Measurements from ENCODE around the gene EDEM3. TPM values are rescaled to one million over a fixed set of nuclear protein-coding genes. Genes with fewer than 3 reads are reported as not detected.

Gene EDEM3
- total RNA-seq, 2 experiments from 2014 or later = 12.5 to 14.5 TPM

DNA sequence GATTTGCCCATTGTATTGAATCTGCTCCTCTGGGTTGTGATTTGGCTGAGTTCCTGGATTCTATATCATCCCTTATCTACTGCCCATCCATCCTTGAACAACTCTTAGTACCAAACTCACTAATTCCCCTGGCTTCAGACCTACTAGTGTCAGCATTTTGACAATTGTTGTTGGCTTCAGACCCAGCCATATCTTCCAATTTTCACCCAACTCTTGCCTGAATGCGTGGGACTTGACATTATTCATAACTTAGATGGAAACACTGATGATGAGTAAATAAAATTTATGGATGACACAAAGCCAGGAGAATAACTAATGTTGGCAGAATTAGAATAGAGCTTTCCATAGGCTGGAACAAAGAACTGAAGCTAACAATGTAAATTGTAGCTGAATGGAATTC lies 27.3 kb upstream of the EDEM3 start:
- no peaks in the 10 kb centered on the region for H3K27me3 Mint-ChIP-seq
- intact Hi-C loops (cut with micrococcal nuclease) = no loop called here
- no peak for DNase-seq
- ChIA-PET CTCF (interaction anchor here (1.1 kb wide), 1 partner anchor 45 kb away, joined by 3 read pairs; no protein-coding TSS in a partner anchor), POLR2A (no interaction called here)
- H3K9me3 Mint-ChIP-seq = peaks cover 23% of the 10 kb centered on the region
- H3K4me1 Mint-ChIP-seq (ENCODE audit: low read depth) = peaks cover 2% of the 10 kb centered on the region
- no peak for ATAC-seq
- H3K36me3 Mint-ChIP-seq (ENCODE audit: low read depth) = peaks cover 4% of the 10 kb centered on the region
- no peak overlapping the region for H3K27ac Mint-ChIP-seq
- no peak overlapping the region for H3K4me3 Mint-ChIP-seq
- TF ChIP-seq, protein P1, sequence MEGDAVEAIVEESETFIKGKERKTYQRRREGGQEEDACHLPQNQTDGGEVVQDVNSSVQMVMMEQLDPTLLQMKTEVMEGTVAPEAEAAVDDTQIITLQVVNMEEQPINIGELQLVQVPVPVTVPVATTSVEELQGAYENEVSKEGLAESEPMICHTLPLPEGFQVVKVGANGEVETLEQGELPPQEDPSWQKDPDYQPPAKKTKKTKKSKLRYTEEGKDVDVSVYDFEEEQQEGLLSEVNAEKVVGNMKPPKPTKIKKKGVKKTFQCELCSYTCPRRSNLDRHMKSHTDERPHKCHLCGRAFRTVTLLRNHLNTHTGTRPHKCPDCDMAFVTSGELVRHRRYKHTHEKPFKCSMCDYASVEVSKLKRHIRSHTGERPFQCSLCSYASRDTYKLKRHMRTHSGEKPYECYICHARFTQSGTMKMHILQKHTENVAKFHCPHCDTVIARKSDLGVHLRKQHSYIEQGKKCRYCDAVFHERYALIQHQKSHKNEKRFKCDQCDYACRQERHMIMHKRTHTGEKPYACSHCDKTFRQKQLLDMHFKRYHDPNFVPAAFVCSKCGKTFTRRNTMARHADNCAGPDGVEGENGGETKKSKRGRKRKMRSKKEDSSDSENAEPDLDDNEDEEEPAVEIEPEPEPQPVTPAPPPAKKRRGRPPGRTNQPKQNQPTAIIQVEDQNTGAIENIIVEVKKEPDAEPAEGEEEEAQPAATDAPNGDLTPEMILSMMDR (IDR thresholded peaks at IDR 0.05) = no peak

DNA sequence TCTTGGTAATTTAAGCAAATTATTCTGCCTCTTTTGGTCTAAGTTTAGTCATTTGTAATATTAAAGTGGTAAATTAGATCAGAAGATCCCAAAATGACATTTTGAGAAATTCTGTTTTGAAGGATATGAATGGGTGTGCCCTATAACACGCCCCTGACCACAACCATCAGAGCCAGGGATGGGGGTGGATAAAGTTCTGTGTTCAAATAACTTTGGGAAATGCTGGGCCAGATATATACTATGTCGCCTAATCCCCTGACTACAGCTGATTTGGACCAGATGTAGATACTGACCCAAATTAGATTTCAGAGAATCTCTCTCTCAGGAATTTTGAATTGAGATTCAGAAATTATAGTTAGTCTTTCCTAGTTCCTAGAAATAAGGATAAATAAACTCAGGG lies 21.2 kb upstream of the EDEM3 start:
- ChIA-PET CTCF (interaction anchor here (1.0 kb wide), 2 partner anchors 29 to 31 kb away, joined by 3 read pairs; no protein-coding TSS in a partner anchor), POLR2A (no interaction called here)
- Mint-ChIP-seq H3K27ac (no peak overlapping the region), H3K4me3 (no peak overlapping the region), H3K36me3 (ENCODE audit: low read depth) (no peaks in the 10 kb centered on the region), H3K27me3 (no peaks in the 10 kb centered on the region), H3K4me1 (ENCODE audit: low read depth) (peaks cover 2% of the 10 kb centered on the region), H3K9me3 (no peaks in the 10 kb centered on the region)
- TF ChIP-seq, protein P1 (IDR thresholded peaks at IDR 0.05) = no peak
- no peak for DNase-seq
- no peak for ATAC-seq
- intact Hi-C loops (cut with micrococcal nuclease) = no loop called here

DNA sequence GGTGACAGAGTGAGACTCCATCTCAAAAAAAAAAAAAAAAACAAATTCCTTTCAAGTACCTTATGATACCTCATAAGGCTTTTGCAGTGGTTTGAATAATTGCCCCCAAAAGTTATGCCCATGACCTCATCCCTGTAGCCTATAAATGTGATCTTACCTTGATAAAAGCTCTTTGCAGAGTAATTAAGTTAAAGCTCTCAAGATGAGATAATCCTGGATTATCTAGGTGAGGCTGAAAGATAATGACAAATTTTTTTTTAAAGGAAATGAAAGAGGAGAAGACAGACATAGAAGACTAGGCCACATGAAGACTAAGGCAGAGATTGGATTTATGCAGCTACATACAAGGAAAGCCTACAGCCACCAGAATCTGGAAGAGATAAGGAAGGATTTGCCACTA lies 20.7 kb upstream of the EDEM3 start:
- POLR2A ChIA-PET = interaction anchor here (0.7 kb wide), 1 partner anchor 17 kb away, joined by 3 read pairs; no protein-coding TSS in a partner anchor

DNA sequence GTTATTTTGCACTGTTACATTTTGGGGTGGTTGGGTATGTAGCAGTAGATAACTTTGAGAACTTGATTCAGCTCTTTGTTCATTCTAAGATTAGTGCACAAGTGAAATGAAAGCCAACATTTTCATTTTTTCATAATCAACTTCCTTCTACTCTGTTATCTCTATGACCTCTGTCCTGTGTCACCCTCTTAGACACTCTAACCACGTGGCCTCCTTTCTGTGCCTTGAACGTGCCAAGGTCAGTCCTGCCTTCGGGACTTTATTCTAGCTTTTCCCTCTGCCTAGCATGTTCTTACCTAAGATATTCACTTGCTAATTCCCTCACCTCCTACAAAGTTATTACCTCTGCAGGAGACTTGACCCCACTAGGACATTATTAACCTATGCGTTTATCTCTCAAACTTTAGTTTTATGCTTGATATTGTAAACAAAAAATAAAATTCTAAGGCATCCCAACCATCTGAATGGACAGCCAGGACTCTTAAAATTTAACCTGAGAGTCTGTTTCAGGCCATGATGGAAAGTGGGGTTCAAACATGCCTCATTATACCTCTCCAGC lies 19.2 kb upstream of the EDEM3 start:
- no peaks in the 10 kb centered on the region for H3K9me3 Mint-ChIP-seq
- intact Hi-C loops (cut with micrococcal nuclease) = no loop called here
- ATAC-seq (no peak), DNase-seq (no peak)
- no peaks in the 10 kb centered on the region for H3K27me3 Mint-ChIP-seq
- no peak overlapping the region for H3K4me3 Mint-ChIP-seq
- no peaks in the 10 kb centered on the region for H3K36me3 Mint-ChIP-seq (ENCODE audit: low read depth)
- peaks cover 2% of the 10 kb centered on the region for H3K4me1 Mint-ChIP-seq (ENCODE audit: low read depth)
- TF ChIP-seq, protein P1 (IDR thresholded peaks at IDR 0.05) = no peak
- CTCF ChIA-PET = no interaction called here
- no peak overlapping the region for H3K27ac Mint-ChIP-seq
- POLR2A ChIA-PET = no interaction called here

More for the DNA sequence above, 20.7 kb upstream of the EDEM3 start:
- TF ChIP-seq, protein P1 (IDR thresholded peaks at IDR 0.05) = no peak
- Mint-ChIP-seq H3K9me3 (no peaks in the 10 kb centered on the region), H3K36me3 (ENCODE audit: low read depth) (no peaks in the 10 kb centered on the region), H3K4me3 (no peak overlapping the region), H3K4me1 (ENCODE audit: low read depth) (peaks cover 2% of the 10 kb centered on the region), H3K27ac (no peak overlapping the region), H3K27me3 (no peaks in the 10 kb centered on the region)
- intact Hi-C loops (cut with micrococcal nuclease) = no loop called here
- CTCF ChIA-PET = interaction anchor here (1.0 kb wide), 1 partner anchor 30 kb away, joined by 3 read pairs; no protein-coding TSS in a partner anchor
- no peak for DNase-seq
- no peak for ATAC-seq

DNA sequence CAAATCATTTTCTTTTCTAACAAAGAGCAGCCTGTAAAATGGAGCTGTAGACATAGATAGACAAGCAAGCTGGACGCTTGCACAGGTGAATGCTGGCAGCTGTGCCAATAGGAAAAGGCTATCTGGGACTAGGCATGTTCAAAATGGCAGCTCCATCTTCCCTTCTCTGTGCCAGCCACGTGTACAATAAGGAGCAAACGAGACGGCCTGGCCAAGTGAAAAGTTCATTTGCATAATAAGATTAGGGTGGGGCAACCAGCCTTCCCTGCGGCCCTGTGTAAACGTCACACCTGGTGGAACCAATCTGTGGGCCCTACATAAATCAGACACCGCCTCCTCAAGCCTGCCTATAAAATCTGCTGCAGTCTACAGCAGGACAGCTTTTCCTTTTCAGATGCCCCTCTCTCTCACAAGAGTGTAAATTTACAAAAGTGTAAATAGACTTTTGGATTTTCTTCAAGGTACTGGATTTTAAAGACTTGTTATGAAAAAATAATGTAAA lies 16.6 kb upstream of the EDEM3 start:
- TF ChIP-seq, protein P1 (IDR thresholded peaks at IDR 0.05) = no peak
- ChIA-PET POLR2A (no interaction called here), CTCF (interaction anchor here (1.3 to 2.0 kb wide), 2 partner anchors 34 to 211 kb away, joined by 4 to 7 read pairs; no protein-coding TSS in a partner anchor)
- Mint-ChIP-seq H3K4me3 (no peak overlapping the region), H3K36me3 (ENCODE audit: low read depth) (no peaks in the 10 kb centered on the region), H3K27me3 (no peaks in the 10 kb centered on the region), H3K27ac (no peak overlapping the region), H3K4me1 (ENCODE audit: low read depth) (no peaks in the 10 kb centered on the region), H3K9me3 (no peaks in the 10 kb centered on the region)
- DNase-seq (no peak), ATAC-seq (no peak)
- intact Hi-C loops (cut with micrococcal nuclease) = no loop called here

Measured in activated CD8-positive, alpha-beta T cell treated with anti-CD3 and anti-CD28 coated beads for 36 hours (primary cell).